Daoy (cell line): Measurements from ENCODE around the gene ABLIM2. TPM values are rescaled to one million over a fixed set of nuclear protein-coding genes. Genes with fewer than 3 reads are reported as not detected.
A peak's percentile ranks its signal among the peaks of the same experiment; 100 is the strongest.
"Not testable (repeated sequence)": the region's sequence is repeated elsewhere in the genome, so short reads cannot be mapped to it uniquely, and the experiment has no call there.

Experiments
- DNase-seq: peaks from one replicate; pipeline ENCODE4 v3.0.0-alpha.2; 2015; ENCODE audit warnings: low read depth
- total RNA-seq: library from RNA; depleted of rRNA; stranded (reverse); fragments of >200 nt; shearing (Covaris generic); gene quantifications from 2 replicates; pipeline ENCODE4 v1.2.3, GENCODE V29; 2014

ABLIM2 gene
- total RNA-seq, 1 experiment from 2014 or later, result 0.23 TPM

DNA sequence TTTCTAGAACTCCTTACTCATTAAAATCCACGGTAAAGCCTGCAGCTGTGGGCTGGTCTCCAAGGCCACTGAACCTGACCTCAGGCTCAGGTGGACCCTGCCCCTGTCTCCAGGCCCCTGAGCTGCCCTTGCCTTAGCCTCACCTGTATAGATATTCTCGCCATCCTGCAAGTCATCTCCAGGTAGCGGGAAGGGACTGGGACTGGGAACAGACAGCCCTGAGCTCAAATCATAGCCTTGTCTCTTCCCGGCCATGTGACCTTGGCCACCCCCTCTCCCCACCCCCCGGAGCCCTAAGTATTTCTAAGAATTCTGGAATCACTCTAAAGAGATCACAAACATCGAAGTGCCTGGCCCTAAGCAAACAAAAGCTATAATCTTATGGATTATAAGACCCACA lies 17.7 kb downstream of the ABLIM2 start:
- DNase-seq, result no peak

DNA sequence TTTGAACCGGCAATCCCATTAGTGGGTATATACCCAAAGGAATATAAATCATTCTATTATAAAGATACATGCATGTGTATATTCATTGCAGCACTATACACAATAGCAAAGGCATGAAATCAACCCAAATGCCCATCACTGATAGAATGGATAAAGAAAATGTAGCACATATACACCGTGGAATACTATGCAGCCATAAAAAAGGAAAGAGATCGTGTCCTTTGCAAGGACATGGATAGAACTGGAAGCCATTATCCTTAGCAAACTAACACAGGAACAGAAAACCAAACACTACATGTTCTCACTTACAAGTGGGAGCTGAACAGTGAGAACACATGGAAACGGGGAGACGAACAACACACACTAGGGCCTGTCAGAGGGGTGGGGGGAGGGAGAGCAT lies 18.9 kb downstream of the ABLIM2 start:
- not testable (repeated sequence) for DNase-seq

DNA sequence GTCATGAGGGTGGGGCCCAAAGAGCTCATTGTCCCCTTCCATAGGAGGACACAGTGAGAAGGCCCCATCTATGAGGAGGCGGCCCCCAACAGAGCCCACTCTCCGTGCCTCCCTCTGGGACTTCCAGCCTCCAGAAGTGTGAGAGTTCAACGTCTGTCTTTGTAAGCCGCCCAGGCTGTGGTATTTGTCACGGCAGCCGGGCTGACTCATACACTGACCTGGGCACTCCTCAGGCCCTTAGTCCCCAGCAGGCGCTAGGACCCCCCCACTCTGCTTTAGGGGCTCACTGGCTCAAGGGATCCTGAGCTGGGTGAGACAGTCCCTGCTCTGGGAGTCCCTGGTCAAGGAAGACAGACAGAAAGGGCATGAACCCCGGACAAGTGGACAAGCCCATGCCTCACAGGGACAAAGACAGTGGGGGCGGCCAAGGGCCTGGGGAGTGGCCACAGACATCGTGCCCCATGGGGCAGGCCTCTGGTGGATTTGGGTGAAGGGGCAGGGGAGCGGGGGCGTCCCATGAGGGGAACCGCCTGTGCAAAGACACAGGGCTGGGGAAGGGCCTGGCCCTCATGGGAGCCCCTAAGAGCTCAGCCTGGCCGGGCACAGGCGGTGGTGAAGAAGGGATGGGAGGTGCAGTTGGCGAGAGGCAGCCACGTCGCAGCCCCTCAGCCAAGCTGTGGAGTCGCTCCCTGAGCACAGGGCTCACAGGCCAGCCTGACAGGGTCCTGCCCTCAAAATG lies 21.5 kb downstream of the ABLIM2 start:
- DNase-seq, result peak; percentile 30

DNA sequence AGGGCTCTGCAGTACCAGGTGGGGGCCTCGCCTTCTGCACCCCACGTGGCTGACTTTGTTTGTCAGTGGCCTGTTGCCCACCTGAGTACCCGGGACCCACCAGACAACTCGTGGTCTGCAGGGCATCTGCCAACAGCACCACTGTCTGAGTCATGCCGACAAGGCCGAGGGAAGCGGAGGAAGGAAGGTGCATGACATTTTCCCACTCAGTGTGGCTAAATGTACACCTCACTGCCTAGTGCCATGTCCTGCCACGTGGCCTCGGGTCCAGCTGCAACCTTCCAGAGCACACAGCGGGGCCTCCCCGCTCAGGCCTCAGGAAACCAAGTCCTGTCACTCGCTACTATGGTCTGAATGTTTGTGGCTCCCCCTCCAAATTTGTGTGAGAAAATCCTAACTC lies 22.1 kb downstream of the ABLIM2 start:
- peak; percentile 40 for DNase-seq

DNA sequence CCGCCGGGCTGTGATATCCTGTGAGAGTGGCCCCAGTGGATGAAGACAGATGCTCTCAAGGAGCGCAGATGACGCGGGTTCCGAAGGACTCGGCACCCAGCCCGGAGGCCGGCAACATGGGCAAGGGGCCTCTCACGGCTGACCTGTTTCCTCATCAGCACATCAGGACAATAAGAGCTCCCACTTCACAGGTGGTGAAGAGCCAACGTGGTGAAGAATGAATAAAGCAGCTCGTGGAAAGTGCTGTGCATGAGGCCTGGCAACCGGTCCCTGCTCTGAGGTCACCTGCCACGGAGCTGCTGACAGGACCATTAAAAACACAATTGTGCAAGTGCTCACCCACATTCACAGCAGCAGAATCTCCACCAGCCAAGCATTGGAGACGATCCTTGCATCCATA lies 22.9 kb downstream of the ABLIM2 start:
- no peak for DNase-seq

DNA sequence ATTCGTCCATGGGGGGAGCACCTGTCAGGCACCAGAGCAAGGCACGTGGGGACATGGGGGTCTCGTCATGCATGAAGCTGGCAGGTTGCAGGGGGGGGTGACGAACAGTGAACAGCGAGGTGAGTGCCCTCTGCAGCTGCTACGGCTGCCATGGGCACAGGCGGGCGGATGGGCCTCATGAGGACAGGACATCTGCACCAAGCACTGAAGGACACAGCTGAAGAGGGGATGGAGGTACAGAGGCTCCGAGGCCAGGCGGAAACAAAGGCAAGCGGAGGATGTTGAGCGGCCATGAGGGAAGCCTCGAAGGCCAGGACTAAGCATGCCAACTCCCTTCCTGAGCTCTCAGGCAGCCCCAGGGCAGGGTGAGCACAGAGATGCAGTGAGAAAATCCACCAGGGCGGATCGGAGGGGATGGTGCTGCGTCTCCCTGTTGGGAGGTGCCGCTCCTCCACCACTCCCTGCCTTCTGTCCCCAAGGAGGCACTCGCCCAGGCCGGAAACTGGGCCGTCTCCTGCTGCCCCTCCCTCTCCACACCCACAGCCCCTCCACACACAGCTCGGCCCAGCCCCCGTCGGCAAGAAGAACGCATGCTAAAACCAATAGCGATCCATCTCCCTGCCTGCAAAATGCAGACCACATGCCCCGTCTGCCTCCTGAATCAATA lies 24.6 kb downstream of the ABLIM2 start:
- DNase-seq, result no peak

DNA sequence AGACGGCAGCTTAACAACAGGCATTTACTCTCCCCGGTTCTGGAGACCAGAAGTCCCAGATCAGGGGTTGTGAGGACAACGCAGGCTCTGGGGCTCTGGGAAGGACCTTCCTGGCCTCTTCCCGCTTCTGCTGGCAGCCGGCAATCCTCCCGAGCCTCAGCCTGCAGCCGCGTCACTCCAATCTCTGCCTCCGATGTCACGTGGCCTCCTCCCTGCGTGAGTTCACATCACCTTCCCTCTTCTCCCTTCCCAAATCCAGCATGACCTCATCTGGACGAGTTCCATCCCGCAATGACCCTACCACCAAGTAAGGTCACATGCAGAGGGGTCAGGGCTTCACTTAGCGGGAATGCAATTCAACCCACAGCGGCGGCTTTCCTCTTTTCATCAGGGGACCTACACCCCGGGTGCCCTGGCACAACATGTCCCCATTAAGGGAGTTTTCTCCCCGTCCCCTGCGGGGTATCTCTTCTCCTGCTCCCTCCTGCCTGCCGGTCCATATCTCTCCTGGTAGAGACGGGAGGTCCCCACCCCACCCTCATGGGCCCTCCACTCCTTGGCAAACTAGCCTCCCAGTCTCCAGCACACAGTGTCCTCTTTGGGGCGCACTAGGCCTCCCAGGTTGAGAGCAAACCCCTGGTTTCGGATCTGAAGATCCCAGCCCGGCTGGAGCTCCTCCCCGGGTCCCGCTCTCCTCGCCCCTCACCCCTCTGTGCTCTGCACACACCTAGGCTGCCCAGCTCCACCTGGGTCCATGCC lies 25.5 kb downstream of the ABLIM2 start:
- peak; percentile 57 for DNase-seq

DNA sequence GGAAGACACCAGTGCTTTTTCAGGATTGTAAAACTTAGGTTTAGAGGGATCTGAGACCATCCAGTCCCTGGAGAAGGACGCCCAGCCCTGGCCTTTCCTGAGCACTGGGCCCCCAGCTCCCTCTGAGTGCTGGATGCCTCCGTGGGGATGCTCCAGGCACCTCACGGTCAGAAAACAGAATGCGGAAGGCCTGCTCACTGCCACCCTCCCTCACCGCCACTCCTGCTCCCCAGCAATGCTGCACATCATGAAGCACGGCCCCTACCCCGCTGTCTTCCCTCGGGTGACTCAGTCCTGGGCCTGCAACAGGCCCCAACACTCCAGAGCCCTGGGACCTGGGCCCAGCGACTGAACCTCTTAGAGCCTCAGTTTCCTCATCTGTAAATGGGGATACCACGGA lies 26.2 kb downstream of the ABLIM2 start:
- no peak for DNase-seq

DNA sequence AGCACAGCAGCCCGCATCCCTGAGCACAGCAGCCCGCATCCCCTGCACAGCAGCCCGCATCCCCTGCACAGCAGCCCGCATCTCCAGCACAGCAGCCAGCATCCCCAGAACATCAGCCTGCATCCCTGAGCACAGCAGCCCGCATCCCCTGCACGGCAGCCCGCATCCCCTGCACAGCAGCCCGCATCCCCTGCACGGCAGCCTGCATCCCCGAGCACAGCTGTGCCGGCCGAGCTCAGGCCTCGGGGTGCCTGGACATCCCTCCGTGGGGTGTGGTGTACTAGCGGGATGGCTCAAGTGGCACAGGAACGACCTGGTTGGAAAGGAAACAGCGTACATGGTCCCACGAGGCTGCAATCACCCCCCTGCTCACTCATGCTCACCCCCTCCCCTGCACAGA lies 26.8 kb downstream of the ABLIM2 start:
- DNase-seq, result no peak

DNA sequence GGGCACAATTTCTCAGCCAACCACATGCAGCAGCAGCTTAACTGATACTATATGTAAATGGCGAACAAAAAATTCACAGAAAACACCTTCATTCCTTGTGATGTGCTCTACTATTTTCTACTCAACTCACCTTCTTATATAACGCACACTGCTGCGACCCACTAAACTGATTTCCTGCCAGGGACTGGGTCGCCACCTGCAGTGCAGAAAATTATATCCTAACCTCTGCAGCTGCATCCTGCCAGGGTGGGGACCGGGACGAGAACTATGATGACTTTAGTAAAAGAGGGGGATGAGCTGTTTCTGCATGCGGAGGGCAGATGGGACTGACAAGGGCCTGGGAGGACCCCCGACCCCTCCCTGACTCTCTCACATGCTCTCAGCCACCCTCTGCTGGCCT lies 27.4 kb downstream of the ABLIM2 start:
- DNase-seq, result no peak

DNA sequence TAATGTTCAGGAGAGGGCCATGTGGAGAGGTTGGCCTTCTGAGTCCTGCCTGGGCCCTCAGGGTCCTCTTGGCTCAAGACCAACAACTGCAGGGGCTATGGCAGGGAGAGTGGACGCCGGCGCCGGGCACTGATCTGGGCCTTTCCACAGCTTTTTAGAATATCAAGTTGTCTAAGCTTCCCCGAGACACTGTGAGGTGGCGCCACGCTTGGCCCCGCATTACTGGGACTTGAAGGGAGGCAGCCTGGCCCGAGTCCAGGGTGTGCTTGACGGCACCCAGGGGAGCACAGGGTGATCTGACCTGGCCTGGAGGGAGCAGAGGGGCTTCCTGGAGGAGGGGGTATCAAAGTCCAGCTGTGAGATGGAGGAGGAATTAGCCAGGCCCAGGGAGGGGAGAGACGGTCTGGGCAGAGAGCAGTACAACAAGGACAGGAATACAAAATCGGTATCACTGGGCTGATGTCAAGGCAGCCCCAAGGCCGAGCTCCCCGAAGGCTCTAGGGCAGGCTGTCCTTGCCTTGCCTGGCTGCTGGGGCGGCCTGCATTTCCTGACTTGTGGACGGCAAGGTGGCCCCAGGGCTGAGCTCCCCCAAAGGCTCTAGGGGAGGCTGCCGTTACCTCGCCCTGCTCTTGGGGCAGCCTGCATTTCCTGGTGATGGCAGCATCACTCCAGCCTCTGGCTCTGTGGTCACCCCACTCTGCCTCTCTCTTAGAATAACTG lies 28.1 kb downstream of the ABLIM2 start:
- DNase-seq, result no peak

DNA sequence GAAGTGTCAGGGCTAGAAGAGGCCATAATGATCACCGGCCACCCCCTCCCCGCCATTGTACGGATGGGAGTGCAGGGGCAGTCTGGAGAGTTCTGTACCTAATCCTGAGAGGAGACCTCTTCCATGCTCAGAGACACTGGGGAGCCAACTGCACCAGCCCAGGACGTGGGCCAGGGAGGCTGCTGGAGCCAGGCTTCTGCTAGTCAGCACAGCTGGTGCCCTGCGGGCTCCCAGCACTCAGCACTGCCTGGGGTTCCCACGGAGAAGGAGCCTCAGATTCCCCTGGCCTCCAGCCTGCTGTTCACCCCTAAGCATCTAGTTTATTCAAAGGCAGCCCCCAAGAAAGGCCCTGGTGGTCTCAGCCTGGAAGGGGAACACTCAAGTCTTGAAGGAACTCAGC lies 28.8 kb downstream of the ABLIM2 start:
- DNase-seq, result no peak

DNA sequence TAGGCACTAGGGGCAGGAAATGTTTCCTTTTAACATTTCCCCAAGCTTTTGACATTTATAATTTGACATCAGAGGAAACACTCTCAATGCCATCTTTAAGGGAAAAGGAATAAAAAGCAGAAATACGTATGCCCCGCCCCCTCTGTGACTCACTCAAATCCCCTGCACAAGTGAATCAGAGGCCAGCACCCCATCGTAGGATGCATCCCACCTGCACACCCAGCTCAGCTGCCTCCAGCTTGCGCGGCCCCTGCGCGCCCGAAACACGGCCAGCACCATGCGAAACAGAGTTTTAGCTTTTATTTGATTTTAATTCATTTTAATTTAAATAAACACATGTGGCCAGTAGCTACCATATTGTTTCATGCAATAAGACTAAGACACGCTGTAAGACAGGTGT lies 29.5 kb downstream of the ABLIM2 start:
- no peak for DNase-seq

DNA sequence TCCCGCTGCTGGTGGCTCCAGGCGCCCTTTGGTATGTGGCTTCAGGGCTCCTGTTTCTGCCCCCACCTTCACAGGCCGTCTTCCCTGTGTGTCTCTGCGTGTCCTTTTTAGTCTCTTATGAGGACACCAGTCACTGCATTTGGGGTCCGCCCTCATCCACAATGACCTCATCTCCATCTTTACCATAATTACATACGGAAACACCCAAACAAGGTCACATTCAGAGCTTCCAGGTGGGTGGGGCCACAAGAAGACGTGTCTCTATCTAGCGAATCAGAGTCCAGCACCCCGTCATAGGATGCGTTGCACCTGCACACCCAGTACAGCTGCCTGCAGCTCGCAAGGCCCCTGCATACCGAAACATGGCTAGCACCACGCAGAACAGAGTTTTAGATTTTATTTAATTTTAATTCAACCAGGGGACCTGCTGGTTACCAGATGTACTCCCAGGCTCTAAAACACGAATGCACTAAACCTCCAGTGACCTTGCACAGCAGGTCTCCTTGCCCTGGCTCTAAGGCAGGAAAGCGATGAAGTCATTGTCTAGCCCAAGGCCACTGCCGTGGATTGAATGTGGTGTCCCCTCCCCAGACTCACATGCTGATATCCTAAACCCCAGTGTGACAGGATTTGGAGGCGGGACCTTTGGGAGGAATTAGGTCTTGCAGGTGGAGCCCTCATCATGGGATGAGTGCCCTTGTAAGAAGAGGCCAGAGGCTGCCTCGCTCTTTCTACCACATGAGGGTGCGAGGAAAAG lies 30.3 kb downstream of the ABLIM2 start:
- peak; percentile 30 for DNase-seq

DNA sequence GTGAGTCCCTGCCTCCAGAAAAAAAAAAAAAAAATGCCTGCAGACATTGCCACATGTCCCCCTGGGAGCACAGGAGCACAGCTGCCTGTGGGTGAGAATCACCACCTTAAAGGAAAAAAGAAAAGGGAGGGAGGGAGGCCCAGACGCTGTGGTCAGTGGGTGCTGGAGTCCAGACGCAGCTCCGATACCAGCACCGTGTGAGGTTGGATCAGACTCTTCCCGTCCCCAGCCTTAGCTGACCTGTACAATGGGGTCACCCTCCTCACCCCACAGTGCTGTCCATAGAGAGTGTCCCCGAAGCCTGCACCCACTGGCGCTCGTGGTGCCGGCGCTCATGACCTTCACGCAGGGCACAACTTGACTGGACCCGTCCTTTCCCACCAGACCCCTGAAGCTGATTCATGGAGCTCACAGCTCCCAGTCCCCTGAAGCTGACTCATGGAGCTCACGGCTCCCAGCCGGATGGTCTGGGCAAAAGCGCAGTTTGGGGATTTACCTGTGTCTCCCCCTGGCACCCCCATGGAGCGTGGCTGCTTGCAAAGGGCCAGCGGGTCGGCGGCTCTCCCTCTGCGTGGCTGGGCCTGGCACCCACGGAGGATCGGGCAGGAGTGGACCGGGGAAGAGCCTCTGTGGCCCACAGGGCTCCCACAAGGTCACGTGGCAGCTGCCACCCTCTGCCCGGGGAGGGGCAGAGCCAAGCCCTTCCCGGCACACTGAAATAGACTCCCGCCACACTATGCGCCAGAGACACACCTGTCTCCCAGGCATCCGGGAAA lies 31.4 kb downstream of the ABLIM2 start:
- DNase-seq, result no peak

DNA sequence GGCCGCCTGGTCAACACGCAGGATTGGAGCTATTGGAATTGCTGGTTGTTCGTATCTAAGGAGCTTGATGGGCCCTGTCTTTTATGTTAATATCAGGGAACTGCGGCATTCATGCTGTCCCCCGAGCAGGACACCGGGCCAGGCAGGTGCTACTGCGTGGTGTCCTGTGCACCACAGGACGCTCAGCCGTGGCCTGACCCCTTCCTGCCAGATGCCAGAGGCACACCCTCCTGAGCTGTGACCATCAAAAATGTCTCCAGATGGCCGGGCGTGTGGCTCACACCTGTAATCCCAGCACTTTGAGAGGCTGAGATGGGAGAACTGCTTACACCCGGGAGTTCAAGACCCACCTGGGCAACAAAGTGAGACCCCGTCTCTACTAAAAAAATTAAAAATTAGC lies 32.1 kb downstream of the ABLIM2 start:
- no peak for DNase-seq

DNA sequence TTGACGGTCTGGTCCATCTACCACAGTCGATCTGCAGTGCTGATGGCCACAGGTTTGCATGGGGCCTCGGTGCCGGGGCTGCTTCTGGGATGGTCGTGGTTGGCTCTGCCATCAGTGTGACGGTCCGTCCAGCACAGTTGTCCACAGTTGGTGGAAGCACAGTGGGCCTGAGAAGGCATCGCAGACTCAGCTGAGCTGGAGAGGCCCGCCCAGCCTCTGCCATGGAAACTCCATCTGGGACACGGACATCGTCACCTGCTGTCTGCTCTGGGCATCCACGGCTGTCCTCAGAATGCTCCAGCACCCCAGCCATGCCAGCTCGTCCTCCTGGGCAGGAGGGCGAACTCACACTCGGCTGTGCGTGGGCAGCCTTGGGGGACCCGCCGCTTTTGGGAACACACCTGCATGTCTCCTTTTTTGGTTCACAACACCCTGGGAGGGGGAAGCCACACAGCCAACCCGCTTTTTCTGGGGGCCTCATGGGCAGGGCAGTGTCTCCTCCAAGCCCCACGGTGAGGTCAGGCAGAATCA lies 33.0 kb downstream of the ABLIM2 start:
- DNase-seq, result no peak

DNA sequence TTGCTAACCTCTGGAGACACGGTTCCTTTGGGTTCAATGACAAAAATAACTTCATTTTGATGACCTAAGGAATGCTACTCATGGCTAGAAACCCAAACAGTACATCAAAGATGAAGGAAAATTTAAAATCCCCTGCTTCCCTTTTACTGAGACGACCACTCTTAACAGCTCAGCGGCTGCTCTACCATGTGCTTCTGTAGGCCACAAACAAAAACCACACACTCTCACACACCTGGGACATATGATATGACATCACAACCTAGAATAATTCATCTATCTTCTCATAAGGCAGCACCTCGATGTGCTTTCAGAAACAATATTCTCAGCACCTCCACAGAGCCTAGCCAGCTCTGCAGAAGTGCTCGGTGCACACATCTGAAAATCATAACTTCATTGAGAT lies 34.7 kb downstream of the ABLIM2 start:
- no peak for DNase-seq

DNA sequence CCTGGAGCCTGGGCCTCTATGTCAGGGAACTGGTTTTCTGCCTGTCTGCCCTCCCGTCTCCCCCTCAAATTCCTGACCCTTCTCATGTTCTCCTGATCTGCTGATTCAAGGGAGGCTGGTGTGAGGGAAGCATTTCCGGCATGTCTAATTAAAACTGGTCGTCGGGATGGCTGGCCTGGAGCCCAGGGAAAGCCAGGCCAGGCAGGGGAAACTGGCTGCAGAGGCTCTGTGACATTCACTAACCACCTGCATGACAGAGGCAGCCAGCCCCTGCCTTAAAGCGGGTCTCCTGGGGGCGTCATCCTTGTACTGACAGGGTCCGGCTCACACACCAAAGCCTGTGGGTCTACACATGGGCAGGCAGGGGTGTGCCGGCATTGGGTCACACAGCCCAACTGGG lies 35.2 kb downstream of the ABLIM2 start:
- peak; percentile 59 for DNase-seq

DNA sequence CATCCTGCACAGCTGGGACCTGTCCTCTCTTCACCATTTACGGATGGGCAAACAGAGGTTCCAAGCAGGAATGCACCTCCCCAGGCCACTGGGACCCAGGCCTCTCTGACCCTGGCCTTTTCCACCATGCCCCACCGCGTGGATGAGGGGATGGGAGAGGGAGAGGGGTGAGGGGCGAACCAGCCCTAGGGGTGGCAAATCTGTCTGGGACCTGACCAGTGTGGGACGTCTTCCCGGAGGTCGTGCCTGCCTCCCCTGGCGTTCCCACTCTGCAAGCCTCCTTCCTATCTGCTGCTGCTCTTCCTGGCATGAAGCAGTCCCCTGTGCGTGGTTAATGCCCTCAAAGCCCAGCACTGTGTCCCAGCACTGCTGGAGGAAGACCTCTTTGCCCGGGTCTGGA lies 35.9 kb downstream of the ABLIM2 start:
- DNase-seq, result no peak
